GM19467 (cell line): ENCODE results near the gene DAAM2.

Experiments used
- ATAC-seq: cut with Tn5 transposase; IDR thresholded peaks from one replicate; pipeline ENCODE4 v1.9.1; 2021; ENCODE audit warnings: mild to moderate bottlenecking, moderate library complexity; ENCODE audit not compliant: unreplicated experiment

DAAM2 gene

GRCh38 chr6:39904946-39905639, 112.9 kb downstream of the DAAM2 start:
- ATAC-seq: no peak

GRCh38 chr6:39905640-39905975, 113.4 kb downstream of the DAAM2 start:
- no peak for ATAC-seq

- no peak for ATAC-seq
Measured at GRCh38 chr6:39906318-39906761, 114.2 kb downstream of the DAAM2 start.

- no peak for ATAC-seq
Measured at GRCh38 chr6:39907871-39908575, 115.8 kb downstream of the DAAM2 start.

GRCh38 chr6:39908838-39909583, 116.8 kb downstream of the DAAM2 start:
- no peak for ATAC-seq

- ATAC-seq: no peak
Measured at GRCh38 chr6:39909701-39910100, 117.5 kb downstream of the DAAM2 start.

- ATAC-seq: no peak
Measured at GRCh38 chr6:39910164-39910563, 118.0 kb downstream of the DAAM2 start.

- no peak for ATAC-seq
Measured at GRCh38 chr6:39910744-39911143, 118.6 kb downstream of the DAAM2 start.

- ATAC-seq: no peak
Measured at GRCh38 chr6:39911513-39912125, 119.4 kb downstream of the DAAM2 start.

- no peak for ATAC-seq
Measured at GRCh38 chr6:39912446-39912845, 120.3 kb downstream of the DAAM2 start.

- no peak for ATAC-seq
Measured at GRCh38 chr6:39913391-39913916, 121.3 kb downstream of the DAAM2 start.

- ATAC-seq: no peak
Measured at GRCh38 chr6:39914239-39914638, 122.1 kb downstream of the DAAM2 start.

GRCh38 chr6:39915866-39916265, 123.7 kb downstream of the DAAM2 start:
- no peak for ATAC-seq

- ATAC-seq: no peak
Measured at GRCh38 chr6:39917329-39917728, 125.2 kb downstream of the DAAM2 start.

GRCh38 chr6:39917981-39918380, 125.8 kb downstream of the DAAM2 start:
- ATAC-seq: no peak

- ATAC-seq: no peak
Measured at GRCh38 chr6:39918831-39919230, 126.7 kb downstream of the DAAM2 start.

- no peak for ATAC-seq
Measured at GRCh38 chr6:39920157-39920556, 128.0 kb downstream of the DAAM2 start.

- ATAC-seq: no peak
Measured at GRCh38 chr6:39922821-39923220, 130.6 kb downstream of the DAAM2 start.

- ATAC-seq: no peak
Measured at GRCh38 chr6:39923394-39923793, 131.2 kb downstream of the DAAM2 start.

GRCh38 chr6:39923861-39924260, 131.7 kb downstream of the DAAM2 start:
- ATAC-seq: no peak

- ATAC-seq: no peak
Measured at GRCh38 chr6:39924283-39924682, 132.1 kb downstream of the DAAM2 start.
